HepG2 (cell line): ENCODE measurements around the gene RELB. TPM values are rescaled to one million over a fixed set of nuclear protein-coding genes. Genes with fewer than 3 reads are reported as not detected.

Experiments
- AHR ChIP-seq: IDR thresholded peaks from 2 replicates; pipeline ENCODE4 v1.6.1; 2018; ENCODE audit warnings: missing genetic modification reagents, missing compliant biosample characterization
- ATF7 ChIP-seq, 2 experiments: fragments of 450-650 bp in 1 of 2; sonication (generic) in 1 of 2; formaldehyde crosslinking in 1 of 2; IDR thresholded peaks; 2 replicates each; pipeline versions ENCODE4 v1.4.0 to v1.6.1; 2016 to 2020; ENCODE audit warnings: antibody characterized with exemption in 1 of 2, mild to moderate bottlenecking in 1 of 2, missing genetic modification reagents in 1 of 2
- EED ChIP-seq: sonication (generic); formaldehyde crosslinking; IDR thresholded peaks from 2 replicates; pipeline ENCODE4 v1.5.0; 2020; ENCODE audit warnings: mild to moderate bottlenecking, missing genetic modification reagents
- ELF3 ChIP-seq: IDR thresholded peaks from 2 replicates; pipeline ENCODE4 v1.6.1; 2016; ENCODE audit warnings: missing genetic modification reagents, missing compliant biosample characterization
- FOSL2 ChIP-seq: sonication (generic); formaldehyde crosslinking; IDR thresholded peaks from 2 replicates; pipeline ENCODE4 v1.4.0; 2020; ENCODE audit warnings: missing genetic modification reagents
- MAZ ChIP-seq, 2 experiments: sonication (generic) in 1 of 2; formaldehyde crosslinking in 1 of 2; IDR thresholded peaks; 2 replicates each; pipeline versions ENCODE4 v1.5.0 to v1.6.1; 2012 to 2020; ENCODE audit warnings: low read depth in 2 of 2, mild to moderate bottlenecking in 2 of 2, borderline replicate concordance in 1 of 2, improper control_type of control experiment in 1 of 2, low read length in 1 of 2, missing genetic modification reagents in 1 of 2, moderate library complexity in 1 of 2
- MIXL1 ChIP-seq: IDR thresholded peaks from 2 replicates; pipeline ENCODE4 v1.6.1; 2016
- NR1H2 ChIP-seq: sonication (generic); formaldehyde crosslinking; IDR thresholded peaks from 2 replicates; pipeline ENCODE4 v1.8.1; 2022; ENCODE audit warnings: low read depth, missing genetic modification reagents, borderline replicate concordance
- PBX3 ChIP-seq: sonication (generic); formaldehyde crosslinking; IDR thresholded peaks from 2 replicates; pipeline ENCODE4 v1.8.1; 2023; ENCODE audit warnings: missing genetic modification reagents, inconsistent platforms, borderline replicate concordance
- RBM22 ChIP-seq: fragments of 200-400 bp; formaldehyde crosslinking; optimal IDR thresholded peaks from 2 replicates; pipeline ENCODE3; 2017; ENCODE audit warnings: mild to moderate bottlenecking, low read length, moderate library complexity
- REXO4 ChIP-seq: sonication (generic); formaldehyde crosslinking; IDR thresholded peaks from 2 replicates; pipeline ENCODE4 v1.8.0; 2022; ENCODE audit warnings: missing genetic modification reagents, mild to moderate bottlenecking, borderline replicate concordance
- SMAD1 ChIP-seq: sonication (generic); formaldehyde crosslinking; IDR thresholded peaks from 2 replicates; pipeline ENCODE4 v1.4.0; 2020; ENCODE audit warnings: missing genetic modification reagents, low read depth, mild to moderate bottlenecking, borderline replicate concordance
- SMC3 ChIP-seq: IDR thresholded peaks from 2 replicates; pipeline ENCODE4 v1.6.1; 2011; ENCODE audit warnings: low read length, improper control_type of control experiment
- STAG1 ChIP-seq: sonication (generic); formaldehyde crosslinking; IDR thresholded peaks from 2 replicates; pipeline ENCODE4 v1.4.0; 2020; ENCODE audit warnings: missing genetic modification reagents
- THAP11 ChIP-seq: IDR thresholded peaks from 2 replicates; pipeline ENCODE4 v1.6.1; 2016; ENCODE audit warnings: missing biosample characterization, missing genetic modification reagents
- ZBTB38 ChIP-seq: sonication (generic); formaldehyde crosslinking; IDR thresholded peaks from 2 replicates; pipeline ENCODE4 v1.5.1; 2020; ENCODE audit warnings: mild to moderate bottlenecking, missing genetic modification reagents
- ZNF263 ChIP-seq: sonication (generic); formaldehyde crosslinking; IDR thresholded peaks from 2 replicates; pipeline ENCODE4 v1.4.0; 2020; ENCODE audit warnings: missing genetic modification reagents
- ZNF574 ChIP-seq: sonication (generic); formaldehyde crosslinking; IDR thresholded peaks from 2 replicates; pipeline ENCODE4 v1.4.0; 2020; ENCODE audit warnings: missing genetic modification reagents
- ZNF589 ChIP-seq: sonication (generic); formaldehyde crosslinking; conservative IDR thresholded peaks from 2 replicates; pipeline ENCODE4 v1.8.0; 2022; ENCODE audit warnings: mild to moderate bottlenecking, moderate library complexity, missing genetic modification reagents
- ZNF652 ChIP-seq: IDR thresholded peaks from 2 replicates; pipeline ENCODE4 v1.6.1; 2016; ENCODE audit warnings: low read depth, borderline replicate concordance
- ZNF687 ChIP-seq: sonication (generic); formaldehyde crosslinking; IDR thresholded peaks from 2 replicates; pipeline ENCODE4 v1.5.1; 2020; ENCODE audit warnings: mild to moderate bottlenecking, missing genetic modification reagents, moderate library complexity
- polyA plus RNA-seq, 8 experiments: library from polyadenylated mRNA; depleted of rRNA in 3 of 8; stranded (reverse) in 7 of 8; unstranded in 1 of 8; fragments of >200 nt; fragmentation: Illumina TruSeq in 4 of 8; extraction: Trizol in 4 of 8; gene quantifications; 2 replicates each; pipeline versions ENCODE4 v1.2.1 to v1.2.3, GENCODE V29; 2011 to 2016; ENCODE audit warnings: low read depth in 4 of 8, missing spikeins in 1 of 8, mixed read lengths in 1 of 8; ENCODE audit not compliant: insufficient read depth in 1 of 8
- total RNA-seq, 5 experiments: library from RNA; depleted of rRNA; stranded (reverse); fragments of >200 nt; fragmentation: Illumina TruSeq; extraction: Trizol; gene quantifications; 2 replicates each; pipeline ENCODE4 v1.2.3, GENCODE V29; 2016; ENCODE audit warnings: low read depth in 1 of 5

Gene RELB
- total and polyA plus RNA-seq, 2 of the 13 experiments (the other 11 are each of a cell fraction or from before 2014, with no cell fraction given), result 1.9 to 3.5 TPM

- TF ChIP-seq ZNF574 (CRISPR knock-in tag), result peak; percentile 52; the same call in 1 of the 2 replicates
- TF ChIP-seq SMC3, result peak; percentile 93
- TF ChIP-seq NR1H2 (CRISPR knock-in tag), result no peak
- peak; percentile 34; the same call in 1 of the 2 replicates for TF ChIP-seq ZBTB38 (CRISPR knock-in tag)
- TF ChIP-seq MAZ (IDR thresholded peaks at IDR 0.05; ENCODE audit: borderline replicate concordance, low read depth, low read length), result 0 out of 2 replicates have a peak, but pooled peaks have one; percentile 19
- TF ChIP-seq MAZ (CRISPR knock-in tag; IDR thresholded peaks at IDR 0.05; ENCODE audit: low read depth), result no peak
- no peak for TF ChIP-seq EED (CRISPR knock-in tag)
- 0 out of 2 replicates have a peak, but pooled peaks have one; percentile 22 for TF ChIP-seq MIXL1 (CRISPR knock-in tag)
- TF ChIP-seq ZNF263 (CRISPR knock-in tag), result 0 out of 2 replicates have a peak, but pooled peaks have one; percentile 21
- no peak for TF ChIP-seq REXO4
- no peak for TF ChIP-seq PBX3 (CRISPR knock-in tag)
- 0 out of 2 replicates have a peak, but pooled peaks have one; percentile 27 for TF ChIP-seq ELF3 (CRISPR knock-in tag)
- TF ChIP-seq ZNF589, result 0 out of 2 replicates have a peak, but pooled peaks have one; percentile 35
- TF ChIP-seq ZNF687 (CRISPR knock-in tag), result peak; percentile 54
- 0 out of 2 replicates have a peak, but pooled peaks have one; percentile 13 for TF ChIP-seq FOSL2 (CRISPR knock-in tag)
- TF ChIP-seq RBM22, result peak; percentile 19
- TF ChIP-seq SMAD1 (CRISPR knock-in tag), result 0 out of 2 replicates have a peak, but pooled peaks have one; percentile 40
- TF ChIP-seq AHR, result 0 out of 2 replicates have a peak, but pooled peaks have one; percentile 37
- TF ChIP-seq THAP11 (CRISPR knock-in tag), result peak; percentile 38; the same call in 1 of the 2 replicates
- no peak for TF ChIP-seq ATF7 (IDR thresholded peaks at IDR 0.05)
- TF ChIP-seq ATF7 (CRISPR knock-in tag; IDR thresholded peaks at IDR 0.05), result 0 out of 2 replicates have a peak, but pooled peaks have one; percentile 35
- no peak for TF ChIP-seq ZNF652 (CRISPR knock-in tag)
- peak; percentile 94 for TF ChIP-seq STAG1
These were observed 58.1 kb downstream of the RELB start (continued) for GRCh38 chr19:45059258-45059965.
